ENCODE data around the gene NMT1. TPM values are rescaled to one million over a fixed set of nuclear protein-coding genes. Genes with fewer than 3 reads are reported as not detected.

NMT1 gene
- total and polyA plus RNA-seq, 10 donors, result 37.5 to 108 (median 63.9) TPM

GRCh38 chr17:45022655-45023339, 38.3 kb upstream of the NMT1 start:
- 73 to 86% (median 80%) methylated on average over 11 to 13 of the region's 13 CpGs for WGBS, 5 donors
- no peak overlapping the region for H3K27ac ChIP-seq
- DNase-seq, result no peak

GRCh38 chr17:45029096-45029495, 32.0 kb upstream of the NMT1 start:
- H3K36me3 ChIP-seq, result peaks cover 0 to 79% (median 41%) of the 10 kb centered on the region in 6 donors
- no peak for DNase-seq
- 81 to 95% (median 90%) methylated on average over 3 to 7 of the region's 7 CpGs for WGBS, 5 donors
- intact Hi-C loops (cut with DNase I; ENCODE audit: low total_unique reads), result no loop called here
- no peak overlapping the region for H3K27ac ChIP-seq
- H3K27me3 ChIP-seq (replicated peaks in 1 of 7), result no peaks in the 10 kb centered on the region
- no peaks in the 10 kb centered on the region for H3K9me3 ChIP-seq
- TF ChIP-seq CTCF (IDR thresholded peaks at IDR 0.05 in 8 of 11, conservative IDR thresholded peaks at IDR 0.05 in 3 of 11) (no peak), POLR2A (IDR thresholded peaks at IDR 0.05) (no peak), POLR2AphosphoS5 (IDR thresholded peaks at IDR 0.05) (no peak)
- H3K4me3 ChIP-seq, result no peak overlapping the region
- H3K4me1 ChIP-seq, result peaks cover 0 to 19% (median 4%) of the 10 kb centered on the region in 6 donors

More at GRCh38 chr17:45022655-45023339, 38.3 kb upstream of the NMT1 start:
- H3K4me3 ChIP-seq, result no peak overlapping the region
- TF ChIP-seq POLR2AphosphoS5 (IDR thresholded peaks at IDR 0.05), result no peak
- TF ChIP-seq POLR2A (IDR thresholded peaks at IDR 0.05), result no peak
- TF ChIP-seq CTCF (IDR thresholded peaks at IDR 0.05 in 8 of 11, conservative IDR thresholded peaks at IDR 0.05 in 3 of 11), result no peak
- H3K27me3 ChIP-seq (replicated peaks in 1 of 7), result peaks cover 0 to 45% (median 32%) of the 10 kb centered on the region in 7 donors
- H3K36me3 ChIP-seq, result peaks cover 0 to 26% (median 0%) of the 10 kb centered on the region in 6 donors
- no peaks in the 10 kb centered on the region for H3K9me3 ChIP-seq
- H3K4me1 ChIP-seq, result peaks cover 14 to 48% (median 38%) of the 10 kb centered on the region in 6 donors
- intact Hi-C loops (cut with DNase I; ENCODE audit: low total_unique reads), result loop anchor here (5.0 kb wide), 2 partner anchors 100 to 245 kb away; no protein-coding TSS in a partner anchor

- 77 to 90% (median 85%) methylated on average over 15 to 17 of the region's 17 CpGs for WGBS, 5 donors
- TF ChIP-seq POLR2A (IDR thresholded peaks at IDR 0.05) (no peak), CTCF (IDR thresholded peaks at IDR 0.05 in 8 of 11, conservative IDR thresholded peaks at IDR 0.05 in 3 of 11) (no peak), POLR2AphosphoS5 (IDR thresholded peaks at IDR 0.05) (no peak)
- Histone ChIP-seq H3K27ac (no peak overlapping the region), H3K36me3 (peaks cover 0 to 81% (median 45%) of the 10 kb centered on the region in 6 donors), H3K9me3 (no peaks in the 10 kb centered on the region), H3K27me3 (replicated peaks in 1 of 7) (no peaks in the 10 kb centered on the region), H3K4me3 (no peak overlapping the region), H3K4me1 (peaks cover 0 to 19% (median 4%) of the 10 kb centered on the region in 6 donors)
- intact Hi-C loops (cut with DNase I; ENCODE audit: low total_unique reads), result no loop called here
- no peak for DNase-seq
These were observed 31.2 kb upstream of the NMT1 start for GRCh38 chr17:45029758-45030423.

GRCh38 chr17:45030733-45031132, 30.4 kb upstream of the NMT1 start:
- intact Hi-C loops (cut with DNase I; ENCODE audit: low total_unique reads), result no loop called here
- TF ChIP-seq CTCF (IDR thresholded peaks at IDR 0.05 in 8 of 11, conservative IDR thresholded peaks at IDR 0.05 in 3 of 11) (no peak), POLR2AphosphoS5 (IDR thresholded peaks at IDR 0.05) (no peak), POLR2A (IDR thresholded peaks at IDR 0.05) (no peak)
- DNase-seq, result no peak
- H3K4me1 ChIP-seq, result peaks cover 0 to 19% (median 4%) of the 10 kb centered on the region in 6 donors
- H3K9me3 ChIP-seq, result no peaks in the 10 kb centered on the region
- 68 to 85% (median 81%) methylated on average over 5 to 6 of the region's 6 CpGs for WGBS, 5 donors
- H3K36me3 ChIP-seq, result peaks cover 0 to 89% (median 45%) of the 10 kb centered on the region in 6 donors
- no peaks in the 10 kb centered on the region for H3K27me3 ChIP-seq (replicated peaks in 1 of 7)
- H3K4me3 ChIP-seq, result no peak overlapping the region
- H3K27ac ChIP-seq, result no peak overlapping the region

All from spleen (tissue), 11 donors.